Stimulated activated CD8-positive, alpha-beta memory T cell treated with anti-CD3 and anti-CD28 coated beads, Interleukin-12 subunit alpha, Interleukin-12 subunit beta, amount 100 ng/mL, for 1 hour (primary cell): Measurements from ENCODE around the gene CA10.

ENCODE experiments used
- DNase-seq: peaks from one replicate; pipeline ENCODE4 v3.0.0-alpha.2; 2020; ENCODE audit warnings: low read depth

Gene CA10

GRCh38 chr17:51676691-51677487 lies 481.6 kb downstream of the CA10 start:
- no peak for DNase-seq

- DNase-seq: no peak
These were observed 483.8 kb downstream of the CA10 start for GRCh38 chr17:51674579-51675255.

GRCh38 chr17:51673070-51673469 lies 485.4 kb downstream of the CA10 start:
- no peak for DNase-seq

- no peak for DNase-seq
These were observed 486.4 kb downstream of the CA10 start for GRCh38 chr17:51672065-51672464.

GRCh38 chr17:51670899-51671298 lies 487.6 kb downstream of the CA10 start:
- no peak for DNase-seq

- DNase-seq: no peak
These were observed 489.6 kb downstream of the CA10 start for GRCh38 chr17:51668963-51669246.

- DNase-seq: no peak
These were observed 490.2 kb downstream of the CA10 start for GRCh38 chr17:51668155-51668962.

- no peak for DNase-seq
These were observed 490.8 kb downstream of the CA10 start for GRCh38 chr17:51667706-51668083.

- DNase-seq: no peak
These were observed 491.4 kb downstream of the CA10 start for GRCh38 chr17:51666971-51667705.

- DNase-seq: no peak
These were observed 496.1 kb downstream of the CA10 start for GRCh38 chr17:51662204-51663056.

- DNase-seq: no peak
These were observed 497.1 kb downstream of the CA10 start for GRCh38 chr17:51661403-51661802.

- DNase-seq: no peak
These were observed 498.2 kb downstream of the CA10 start for GRCh38 chr17:51660266-51660665.

- DNase-seq: no peak
These were observed 501.3 kb downstream of the CA10 start for GRCh38 chr17:51657224-51657623.

- DNase-seq: no peak
These were observed 504.6 kb downstream of the CA10 start for GRCh38 chr17:51653878-51654277.

- DNase-seq: no peak
These were observed 506.0 kb downstream of the CA10 start for GRCh38 chr17:51652529-51652928.

- DNase-seq: no peak
These were observed 506.8 kb downstream of the CA10 start for GRCh38 chr17:51651513-51652298.

GRCh38 chr17:51650772-51651171 lies 507.7 kb downstream of the CA10 start:
- no peak for DNase-seq

GRCh38 chr17:51650202-51650601 lies 508.3 kb downstream of the CA10 start:
- no peak for DNase-seq

GRCh38 chr17:51647826-51648225 lies 510.7 kb downstream of the CA10 start:
- DNase-seq: no peak

- no peak for DNase-seq
These were observed 511.4 kb downstream of the CA10 start for GRCh38 chr17:51647067-51647466.

- DNase-seq: no peak
These were observed 512.0 kb downstream of the CA10 start for GRCh38 chr17:51646539-51646938.
